ENCODE data around the gene C8G.

DNA sequence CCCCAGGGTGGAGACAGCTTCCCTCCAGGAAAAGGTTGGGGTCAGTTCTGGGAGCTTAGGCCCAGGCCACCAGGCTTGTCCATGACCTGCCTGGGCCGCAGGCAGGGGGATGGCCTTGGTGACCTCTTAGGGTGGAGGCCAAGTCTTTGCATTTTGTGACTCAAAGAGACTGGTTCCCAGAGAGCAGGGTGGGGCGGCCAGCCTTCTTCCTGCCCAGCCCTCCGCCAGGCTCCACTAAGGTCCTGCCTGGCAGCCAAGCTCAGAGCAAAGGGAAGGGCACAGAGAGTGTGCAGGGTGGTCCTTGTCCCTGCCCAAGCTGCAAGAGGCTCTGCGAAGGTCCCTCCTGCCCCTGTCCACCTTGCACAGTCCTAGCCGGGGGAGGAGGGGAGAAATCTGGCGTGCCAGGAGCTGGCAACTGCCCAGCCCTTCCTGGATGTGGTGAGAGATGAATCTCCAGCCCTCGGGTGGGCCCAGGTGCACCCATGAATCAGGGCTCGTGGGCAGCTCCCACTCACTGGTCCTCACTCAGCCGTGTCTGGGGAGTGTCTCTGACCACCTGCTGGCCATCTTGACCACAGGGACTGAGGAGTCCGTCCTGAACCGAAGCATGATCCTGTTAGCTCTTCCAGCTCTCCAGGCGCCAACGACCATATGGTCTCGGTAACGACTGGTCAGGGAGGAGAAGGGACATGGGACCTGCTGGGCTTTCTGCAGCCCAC lies 29.9 kb downstream of the C8G start:
- TF ChIP-seq POLR2AphosphoS5 (IDR thresholded peaks at IDR 0.05; ENCODE audit: low read depth, low read length) (no peak), POLR2A (IDR thresholded peaks at IDR 0.05; ENCODE audit: low read depth, low read length) (no peak)
